PC-3 (cell line): ENCODE data around the gene MIDN. TPM values are rescaled to one million over a fixed set of nuclear protein-coding genes. Genes with fewer than 3 reads are reported as not detected.

Experiments
- ATAC-seq: fragments of 200-7000 bp; cut with Tn5 transposase; 2 replicates; pipeline ENCODE4 v1.9.1; 2020; ENCODE audit warnings: mild to moderate bottlenecking, moderate library complexity
- BruUV-seq: library from RNA; stranded (reverse); fragments of 400-500 nt; replicated peaks from 2 replicates; lab custom pipeline; 2021; lab: Mats Ljungman, UMichigan
- CTCF ChIA-PET: fragments of 300-600 bp; sonication (Branson Sonifier 250); formaldehyde crosslinking; loops from one replicate; lab custom pipeline; 2022; ENCODE audit warnings: antibody characterized with exemption; lab: Charles Lee
- POLR2A ChIA-PET: fragments of 300-600 bp; sonication (Branson Sonifier 250); formaldehyde crosslinking; loops from one replicate; lab custom pipeline; 2022; ENCODE audit warnings: antibody characterized with exemption; ENCODE audit not compliant: unreplicated experiment; lab: Charles Lee
- DNase-seq: peaks from one replicate; pipeline ENCODE4 v3.0.0-alpha.2; 2015
- H2AFZ ChIP-seq: fragments of 300-600 bp; sonication (generic); 2 replicates; pipeline ENCODE4 v1.6.0; 2016; ENCODE audit warnings: antibody characterized with exemption, low read length
- H3F3A ChIP-seq: fragments of 300-600 bp; sonication (generic); one replicate; pipeline ENCODE4 v1.6.0; 2017; ENCODE audit warnings: antibody characterized with exemption, low read length, control low read depth, mild to moderate bottlenecking; ENCODE audit not compliant: unreplicated experiment
- H3K27ac ChIP-seq: fragments of 300-600 bp; sonication (generic); 2 replicates; pipeline ENCODE4 v1.5.1; 2016; ENCODE audit warnings: mild to moderate bottlenecking, low read length
- H3K27me3 ChIP-seq: fragments of 300-600 bp; sonication (generic); 2 replicates; pipeline ENCODE4 v1.6.1; 2016; ENCODE audit warnings: low read length, mixed read lengths
- H3K36me3 ChIP-seq: fragments of 300-600 bp; sonication (generic); 2 replicates; pipeline ENCODE4 v1.6.1; 2016; ENCODE audit warnings: low read depth, mixed run types, low read length, mixed read lengths
- H3K4me1 ChIP-seq: fragments of 300-600 bp; sonication (generic); 2 replicates; pipeline ENCODE4 v1.5.1; 2016; ENCODE audit warnings: low read length; ENCODE audit not compliant: insufficient read depth
- H3K4me2 ChIP-seq: fragments of 300-600 bp; sonication (generic); 2 replicates; pipeline ENCODE4 v1.6.0; 2016; ENCODE audit warnings: low read length
- H3K4me3 ChIP-seq: fragments of 300-600 bp; sonication (generic); 2 replicates; pipeline ENCODE4 v1.5.1; 2016; ENCODE audit warnings: mild to moderate bottlenecking, low read length, mixed read lengths
- H3K79me2 ChIP-seq: fragments of 300-600 bp; sonication (generic); 2 replicates; pipeline ENCODE4 v1.6.1; 2017; ENCODE audit warnings: low read length, mixed read lengths
- H3K9ac ChIP-seq: fragments of 300-600 bp; sonication (generic); 2 replicates; pipeline ENCODE4 v1.6.0; 2016; ENCODE audit warnings: mild to moderate bottlenecking, low read length
- H3K9me2 ChIP-seq: fragments of 300-600 bp; sonication (generic); replicated peaks from 2 replicates; pipeline ENCODE4 v1.6.1; 2016; ENCODE audit warnings: mixed run types, low read length, mixed read lengths
- H3K9me3 ChIP-seq: fragments of 300-600 bp; sonication (generic); 2 replicates; pipeline ENCODE4 v1.6.1; 2016; ENCODE audit warnings: low read length, mixed read lengths
- H4K20me1 ChIP-seq: fragments of 300-600 bp; sonication (generic); 2 replicates; pipeline ENCODE4 v1.6.1; 2016; ENCODE audit warnings: low read length, mixed read lengths
- CTCF ChIP-seq: fragments of 300-600 bp; sonication (generic); conservative IDR thresholded peaks from 2 replicates; pipeline ENCODE4 v1.5.1; 2017; ENCODE audit warnings: antibody characterized with exemption, low read depth, mild to moderate bottlenecking, low read length
- EZH2 ChIP-seq: fragments of 300-600 bp; sonication (generic); IDR thresholded peaks from one replicate; pipeline ENCODE4 v1.6.1; 2017; ENCODE audit warnings: antibody characterized with exemption, mild to moderate bottlenecking, low read length; ENCODE audit not compliant: unreplicated experiment
- EZH2phosphoT487 ChIP-seq: fragments of 300-600 bp; sonication (generic); IDR thresholded peaks from 2 replicates; pipeline ENCODE4 v1.6.1; 2018; ENCODE audit warnings: mild to moderate bottlenecking, antibody characterized with exemption, low read length, borderline replicate concordance
- intact Hi-C: fragments of 100-400 bp; cut with micrococcal nuclease; formaldehyde crosslinking; loops from 2 replicates; pipeline ENCODE4 v1.9.0; 2023
- total RNA-seq: library from RNA; depleted of rRNA; stranded (reverse); fragments of >200 nt; gene quantifications from 2 replicates; pipeline ENCODE4 v1.2.3, GENCODE V29; 2014

The MIDN gene
- total RNA-seq, 1 experiment from 2014 or later, result 17.3 TPM

DNA sequence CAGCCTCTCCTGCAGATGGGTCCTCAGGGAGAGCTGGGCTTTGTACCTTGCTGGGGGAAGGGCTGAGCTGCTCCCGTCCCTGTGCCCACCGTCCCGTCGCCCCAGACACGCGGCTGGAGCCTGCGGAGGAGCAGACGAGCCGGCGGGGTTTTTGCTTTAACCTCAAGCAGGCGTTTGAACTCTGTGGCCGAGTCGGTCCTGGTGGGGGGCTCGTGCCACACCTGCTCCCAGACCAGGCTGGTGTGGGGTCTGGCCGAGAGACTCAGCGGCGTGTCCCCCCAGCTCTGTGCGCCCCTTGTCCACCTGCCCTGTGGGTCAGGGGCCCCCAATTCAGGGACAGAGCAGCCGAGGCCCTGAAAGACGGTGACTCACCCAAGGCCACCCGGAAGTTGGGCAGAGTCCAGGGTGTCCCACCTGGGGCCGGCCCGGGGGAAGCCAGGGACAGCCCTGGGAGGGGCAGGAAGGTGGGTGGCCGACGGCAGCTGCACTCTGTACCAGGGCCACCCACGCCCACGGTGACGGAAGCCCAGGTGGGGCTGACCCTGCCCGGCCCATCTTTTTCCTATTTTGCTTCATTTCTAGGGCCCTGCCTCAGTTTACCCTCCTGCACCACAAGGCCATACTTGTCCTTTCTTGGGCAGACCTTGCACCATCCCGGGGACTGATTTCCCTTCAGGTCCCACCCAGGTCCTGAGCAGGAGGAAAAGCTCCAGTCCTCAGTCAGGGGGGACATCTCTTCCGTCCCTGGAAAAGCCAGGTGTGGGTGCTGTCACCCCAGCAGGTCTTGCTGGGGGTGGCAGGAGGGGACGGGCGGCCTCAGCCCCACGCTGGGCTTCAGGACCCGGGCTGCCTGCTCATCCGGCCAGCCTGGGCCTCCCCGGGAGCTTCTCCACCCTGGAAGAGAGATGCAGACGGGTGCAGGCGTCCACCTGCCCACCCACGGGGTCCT is 42.6 kb downstream of the MIDN start:
- ATAC-seq, result no peak
- no peaks in the 10 kb centered on the region for H3F3A ChIP-seq
- H3K4me2 ChIP-seq, result no peak overlapping the region
- no TSS peak for BruUV-seq
- CTCF ChIA-PET, result interaction anchor here (0.7 kb wide), 1 partner anchor 118 kb away, joined by 16 read pairs; no protein-coding TSS in a partner anchor
- H3K4me1 ChIP-seq, result no peaks in the 10 kb centered on the region
- no peak overlapping the region for H3K4me3 ChIP-seq
- no peak overlapping the region for H2AFZ ChIP-seq
- no peak overlapping the region for H3K9ac ChIP-seq
- DNase-seq, result no peak
- H3K27ac ChIP-seq, result no peak overlapping the region
- no peaks in the 10 kb centered on the region for H3K79me2 ChIP-seq
- no peaks in the 10 kb centered on the region for H3K9me2 ChIP-seq
- H4K20me1 ChIP-seq, result no peaks in the 10 kb centered on the region
- intact Hi-C loops, result no loop called here
- no peaks in the 10 kb centered on the region for H3K9me3 ChIP-seq
- no peaks in the 10 kb centered on the region for H3K36me3 ChIP-seq
- TF ChIP-seq EZH2phosphoT487, result no peak
- TF ChIP-seq EZH2, result no peak
- no peak for TF ChIP-seq CTCF
- H3K27me3 ChIP-seq, result peaks cover 41% of the 10 kb centered on the region
- POLR2A ChIA-PET, result interaction anchor here (0.7 kb wide), 1 partner anchor 22 kb away, joined by 5 read pairs; the partner anchor contains the start of gene CIRBP

DNA sequence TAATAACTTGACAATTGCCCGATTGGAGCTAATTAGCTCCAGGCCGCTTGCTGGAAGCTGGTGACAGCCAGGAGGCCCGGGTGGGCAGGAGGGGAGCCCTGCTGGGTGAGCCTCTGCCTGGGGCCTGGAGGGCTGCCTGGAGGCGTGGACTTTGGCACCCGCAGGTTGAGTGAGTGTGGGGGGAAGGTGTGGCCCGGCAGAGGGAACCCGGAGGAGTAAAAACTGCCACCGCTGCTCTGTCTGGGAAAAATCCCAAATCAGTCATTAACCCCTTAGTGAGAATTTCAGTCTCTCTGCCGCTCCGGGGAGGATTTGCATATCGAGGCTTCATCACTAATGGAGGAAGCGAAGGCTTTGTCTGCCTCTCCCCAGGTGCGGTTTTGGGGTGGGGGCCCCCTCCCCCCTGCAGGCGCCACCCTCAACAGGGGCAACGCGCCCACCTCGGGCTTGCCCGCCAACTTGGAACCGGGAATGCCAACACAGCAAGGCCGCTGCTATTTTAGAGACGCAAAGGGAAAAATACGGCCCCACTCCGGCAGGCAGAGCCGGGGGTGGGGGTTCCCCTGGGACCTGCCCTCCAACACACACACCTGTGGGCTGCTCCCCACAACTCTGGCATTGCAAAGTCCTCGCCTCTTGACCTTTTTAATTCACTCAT is 43.5 kb downstream of the MIDN start:
- TF ChIP-seq CTCF, result no peak
- H3K79me2 ChIP-seq, result no peaks in the 10 kb centered on the region
- H3K36me3 ChIP-seq, result no peaks in the 10 kb centered on the region
- no peaks in the 10 kb centered on the region for H3K9me3 ChIP-seq
- H3F3A ChIP-seq, result no peaks in the 10 kb centered on the region
- no peak overlapping the region for H3K27ac ChIP-seq
- ChIA-PET POLR2A (interaction anchor here (0.7 kb wide), 1 partner anchor 23 kb away, joined by 5 read pairs; the partner anchor contains the start of gene CIRBP), CTCF (interaction anchor here (0.7 kb wide), 1 partner anchor 118 kb away, joined by 16 read pairs; no protein-coding TSS in a partner anchor)
- intact Hi-C loops, result no loop called here
- DNase-seq, result no peak
- H3K9me2 ChIP-seq, result no peaks in the 10 kb centered on the region
- H3K4me3 ChIP-seq, result no peak overlapping the region
- H4K20me1 ChIP-seq, result no peaks in the 10 kb centered on the region
- peak overlapping the region; percentile 26; the same call in 1 of the 2 replicates for H3K4me2 ChIP-seq
- H3K27me3 ChIP-seq, result peaks cover 35% of the 10 kb centered on the region
- no peak overlapping the region for H3K9ac ChIP-seq
- BruUV-seq, result no TSS peak
- no peak overlapping the region for H2AFZ ChIP-seq
- no peaks in the 10 kb centered on the region for H3K4me1 ChIP-seq
- peak; percentile 19; the same call in 1 of the 2 replicates for ATAC-seq
